CD4-positive, alpha-beta memory T cell (primary cell): ENCODE measurements around the gene CDSN. TPM values are rescaled to one million over a fixed set of nuclear protein-coding genes. Genes with fewer than 3 reads are reported as not detected.

ENCODE experiments used
- CTCF ChIA-PET: fragments of 350-600 bp; sonication (Branson Sonifier 250); formaldehyde crosslinking; loops from one replicate; lab custom pipeline; 2021; ENCODE audit warnings: inconsistent platforms; ENCODE audit not compliant: partially characterized antibody; lab: Charles Lee
- POLR2A ChIA-PET: fragments of 350-600 bp; sonication (Branson Sonifier 250); formaldehyde crosslinking; loops from one replicate; lab custom pipeline; 2021; ENCODE audit not compliant: partially characterized antibody; lab: Charles Lee
- DNase-seq, 5 donors: peaks; one replicate each; pipeline versions ENCODE4 v3.0.0 to v3.0.0-alpha.2; 2020 to 2022; ENCODE audit warnings: mixed read lengths in 1 of 5
- H3K27ac ChIP-seq: one replicate; pipeline ENCODE4 v1.7.0; 2013; ENCODE audit warnings: low read depth, low read length
- H3K27me3 ChIP-seq: 2 replicates; pipeline ENCODE4 v1.7.0; 2013; ENCODE audit warnings: mild to moderate bottlenecking, low read length, moderate library complexity; ENCODE audit not compliant: insufficient read depth
- H3K36me3 ChIP-seq: 2 replicates; pipeline ENCODE4 v1.7.0; 2013; ENCODE audit warnings: mild to moderate bottlenecking, low read length, moderate library complexity; ENCODE audit not compliant: insufficient read depth
- H3K4me1 ChIP-seq: 2 replicates; pipeline ENCODE4 v1.7.0; 2013; ENCODE audit warnings: mild to moderate bottlenecking, low read length, moderate library complexity; ENCODE audit not compliant: insufficient read depth
- H3K4me3 ChIP-seq, 2 donors: one replicate each; pipeline ENCODE4 v1.7.0; 2013; ENCODE audit warnings: low read length in 2 of 2, mild to moderate bottlenecking in 1 of 2
- H3K9me3 ChIP-seq, 2 donors: one replicate each; pipeline ENCODE4 v1.7.0; 2013; ENCODE audit warnings: low read length in 2 of 2, control low read depth in 1 of 2; ENCODE audit not compliant: control insufficient read depth in 1 of 2
- H3K27ac Mint-ChIP-seq, 7 donors: one replicate each; pipeline ENCODE4 v1.8.0; 2020 to 2021; ENCODE audit warnings: mixed read lengths in 7 of 7, mild to moderate bottlenecking in 6 of 7, inconsistent platforms in 3 of 7, moderate library complexity in 3 of 7
- H3K27me3 Mint-ChIP-seq, 2 donors: one replicate each; pipeline ENCODE4 v1.8.0; 2020 to 2021; ENCODE audit warnings: mixed read lengths in 2 of 2
- H3K36me3 Mint-ChIP-seq, 2 donors: one replicate each; pipeline ENCODE4 v1.8.0; 2020 to 2021; ENCODE audit warnings: mixed read lengths in 2 of 2, inconsistent platforms in 1 of 2, mild to moderate bottlenecking in 1 of 2
- H3K4me1 Mint-ChIP-seq, 4 donors: one replicate each; pipeline ENCODE4 v1.8.0; 2020 to 2021; ENCODE audit warnings: mixed read lengths in 4 of 4, mild to moderate bottlenecking in 1 of 4
- H3K4me3 Mint-ChIP-seq, 8 donors: one replicate each; pipeline ENCODE4 v1.8.0; 2020 to 2021; ENCODE audit warnings: mixed read lengths in 8 of 8, mild to moderate bottlenecking in 7 of 8, moderate library complexity in 6 of 8, inconsistent platforms in 3 of 8
- H3K9me3 Mint-ChIP-seq, 8 donors: one replicate each; pipeline ENCODE4 v1.8.0; 2020 to 2021; ENCODE audit warnings: mixed read lengths in 8 of 8, mild to moderate bottlenecking in 5 of 8, inconsistent platforms in 3 of 8, moderate library complexity in 1 of 8
- intact Hi-C: fragments of 100-400 bp; cut with micrococcal nuclease; formaldehyde crosslinking; loops from one replicate; pipeline ENCODE4 v1.15.1; 2023
- polyA plus RNA-seq, 2 donors: library from polyadenylated mRNA; unstranded; fragments of 300-500 nt; fragmentation: Illumina TruSeq; gene quantifications; one replicate each; pipeline ENCODE4 v1.2.3, GENCODE V29; 2021
- total RNA-seq, 2 experiments: library from RNA; stranded (reverse); gene quantifications; one replicate each; pipeline ENCODE4 v1.2.3, GENCODE V29; 2021

The CDSN gene
- total and polyA plus RNA-seq, 4 experiments from 2014 or later, result not detected

GRCh38 chr6:31163922-31164321 is 43.7 kb upstream of the CDSN start:
- H3K27me3 Mint-ChIP-seq, result no peaks in the 10 kb centered on the region
- Histone ChIP-seq H3K27me3 (no peaks in the 10 kb centered on the region), H3K27ac (no peak overlapping the region), H3K9me3 (no peaks in the 10 kb centered on the region), H3K4me1 (peaks cover 13% of the 10 kb centered on the region), H3K36me3 (no peaks in the 10 kb centered on the region), H3K4me3 (no peak overlapping the region)
- DNase-seq, result no peak
- H3K4me1 Mint-ChIP-seq, result peaks cover 10 to 13% (median 12%) of the 10 kb centered on the region in 4 donors
- H3K36me3 Mint-ChIP-seq, result no peaks in the 10 kb centered on the region
- H3K27ac Mint-ChIP-seq, result no peak overlapping the region
- no peaks in the 10 kb centered on the region for H3K9me3 Mint-ChIP-seq
- ChIA-PET CTCF (no interaction called here), POLR2A (no interaction called here)
- intact Hi-C loops, result no loop called here
- no peak overlapping the region for H3K4me3 Mint-ChIP-seq

GRCh38 chr6:31162463-31163165 is 42.4 kb upstream of the CDSN start:
- H3K27me3 Mint-ChIP-seq, result no peaks in the 10 kb centered on the region
- H3K4me3 ChIP-seq, result no peak overlapping the region
- H3K36me3 ChIP-seq, result no peaks in the 10 kb centered on the region
- H3K9me3 Mint-ChIP-seq, result no peaks in the 10 kb centered on the region
- no peaks in the 10 kb centered on the region for H3K9me3 ChIP-seq
- intact Hi-C loops, result no loop called here
- no peak for DNase-seq
- CTCF ChIA-PET, result interaction anchor here (1.4 kb wide), 1 partner anchor 34 kb away, joined by 3 read pairs; no protein-coding TSS in a partner anchor
- POLR2A ChIA-PET, result no interaction called here
- peaks cover 16% of the 10 kb centered on the region for H3K4me1 ChIP-seq
- H3K4me1 Mint-ChIP-seq, result peaks cover 17 to 26% (median 22%) of the 10 kb centered on the region in 4 donors
- no peak overlapping the region for H3K27ac Mint-ChIP-seq
- no peak overlapping the region for H3K4me3 Mint-ChIP-seq
- H3K27me3 ChIP-seq, result no peaks in the 10 kb centered on the region
- peaks cover 0 to 5% of the 10 kb centered on the region in 2 donors for H3K36me3 Mint-ChIP-seq
- no peak overlapping the region for H3K27ac ChIP-seq

- Mint-ChIP-seq H3K9me3 (no peaks in the 10 kb centered on the region), H3K4me1 (peaks cover 18 to 34% (median 26%) of the 10 kb centered on the region in 4 donors), H3K27me3 (no peaks in the 10 kb centered on the region), H3K4me3 (peak overlapping the region in 1 of 8 donors; percentile 43), H3K36me3 (peaks cover 0 to 5% of the 10 kb centered on the region in 2 donors), H3K27ac (peak overlapping the region in 2 of 7 donors; percentile 9 to 43)
- CTCF ChIA-PET, result no interaction called here
- DNase-seq, result no peak
- intact Hi-C loops, result no loop called here
- no peaks in the 10 kb centered on the region for H3K36me3 ChIP-seq
- H3K9me3 ChIP-seq, result no peaks in the 10 kb centered on the region
- H3K27me3 ChIP-seq, result no peaks in the 10 kb centered on the region
- peaks cover 22% of the 10 kb centered on the region for H3K4me1 ChIP-seq
- H3K4me3 ChIP-seq, result no peak overlapping the region
- no peak overlapping the region for H3K27ac ChIP-seq
- POLR2A ChIA-PET, result no interaction called here
Observed at GRCh38 chr6:31161216-31162126, 41.2 kb upstream of the CDSN start.

GRCh38 chr6:31158863-31159855 is 38.9 kb upstream of the CDSN start:
- no peaks in the 10 kb centered on the region for H3K27me3 Mint-ChIP-seq
- intact Hi-C loops, result loop anchor here (1.0 to 2.0 kb wide), 6 partner anchors 21 to 542 kb away; partner anchors contain the start of genes HLA-B, MRPS18B and PPP1R10
- Histone ChIP-seq H3K27me3 (no peaks in the 10 kb centered on the region), H3K9me3 (no peaks in the 10 kb centered on the region), H3K4me3 (peak overlapping the region; percentile 59 to 70), H3K36me3 (no peaks in the 10 kb centered on the region), H3K4me1 (peaks cover 22% of the 10 kb centered on the region), H3K27ac (peak overlapping the region; percentile 69)
- CTCF ChIA-PET, result interaction anchor here (0.6 to 2.6 kb wide), 11 partner anchors 10 to 283 kb away, joined by 3 to 13 read pairs (median 4); no protein-coding TSS in a partner anchor
- no peaks in the 10 kb centered on the region for H3K9me3 Mint-ChIP-seq
- DNase-seq, result peak in 4 of 5 donors; percentile 8 to 26 (median 20)
- peaks cover 7 to 9% of the 10 kb centered on the region in 2 donors for H3K36me3 Mint-ChIP-seq
- peak overlapping the region; percentile 75 to 95 (median 93) for H3K27ac Mint-ChIP-seq
- POLR2A ChIA-PET, result interaction anchor here (0.7 to 4.0 kb wide), 12 partner anchors 18 to 461 kb away, joined by 3 to 34 read pairs (median 4); no protein-coding TSS in a partner anchor
- H3K4me3 Mint-ChIP-seq, result peak overlapping the region; percentile 87 to 95 (median 90)
- H3K4me1 Mint-ChIP-seq, result peaks cover 14 to 34% (median 24%) of the 10 kb centered on the region in 4 donors

GRCh38 chr6:31158140-31158862 is 38.1 kb upstream of the CDSN start, which contains the start of gene TCF19:
Gene TCF19 (plus strand): TSS chr6:31158589. CDS start chr6:31159470, 881 bp downstream.
- peak within 1 kb of the TSS; percentile 75 to 95 (median 93) for H3K27ac Mint-ChIP-seq
- Histone ChIP-seq H3K36me3 (no peaks in the 10 kb centered on the region), H3K4me3 (peak within 1 kb of the TSS; percentile 59 to 70), H3K27ac (peak within 1 kb of the TSS; percentile 69), H3K9me3 (no peaks in the 10 kb centered on the region), H3K27me3 (no peaks in the 10 kb centered on the region), H3K4me1 (peaks cover 22% of the 10 kb centered on the region)
- ChIA-PET POLR2A (interaction anchor here (0.6 to 4.0 kb wide), 13 partner anchors 17 to 832 kb away, joined by 3 to 34 read pairs (median 4); partner anchors contain the start of gene TRIM39), CTCF (interaction anchor here (0.6 to 2.6 kb wide), 9 partner anchors 9 to 242 kb away, joined by 3 to 13 read pairs (median 5); no protein-coding TSS in a partner anchor)
- DNase-seq, result peak; percentile 98 to 99 (median 98)
- no peaks in the 10 kb centered on the region for H3K9me3 Mint-ChIP-seq
- intact Hi-C loops, result loop anchor here (1.0 to 2.0 kb wide), 6 partner anchors 21 to 542 kb away; partner anchors contain the start of genes HLA-B, MRPS18B and PPP1R10
- H3K4me1 Mint-ChIP-seq, result peaks cover 14 to 34% (median 24%) of the 10 kb centered on the region in 4 donors
- H3K36me3 Mint-ChIP-seq, result peaks cover 7 to 9% of the 10 kb centered on the region in 2 donors
- H3K27me3 Mint-ChIP-seq, result no peaks in the 10 kb centered on the region
- H3K4me3 Mint-ChIP-seq, result peak within 1 kb of the TSS; percentile 87 to 95 (median 90)
